ENCODE results near the gene RAB3A.

The RAB3A gene

DNA sequence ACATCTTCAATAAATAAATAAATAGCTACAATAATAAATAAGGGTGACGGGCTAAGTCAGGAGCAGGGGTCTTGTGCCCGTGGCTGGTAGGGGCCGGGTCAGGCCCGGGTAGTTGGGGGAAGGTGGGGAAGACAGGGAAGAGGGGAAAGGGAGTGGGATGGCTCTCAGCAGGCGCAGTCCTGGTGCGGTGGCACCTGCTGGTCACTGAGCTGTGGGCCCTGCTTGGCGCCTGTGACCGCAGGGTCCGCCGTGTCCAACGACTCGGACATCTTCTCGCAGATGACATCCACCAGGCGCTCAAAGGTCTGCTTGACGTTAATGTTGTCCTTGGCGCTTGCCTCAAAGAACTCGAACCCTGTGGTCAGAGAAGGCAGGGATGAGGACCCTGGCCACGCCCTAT, 6.5 kb downstream of the RAB3A start:
- no peak for DNase-seq (ENCODE audit: low read depth)

DNA sequence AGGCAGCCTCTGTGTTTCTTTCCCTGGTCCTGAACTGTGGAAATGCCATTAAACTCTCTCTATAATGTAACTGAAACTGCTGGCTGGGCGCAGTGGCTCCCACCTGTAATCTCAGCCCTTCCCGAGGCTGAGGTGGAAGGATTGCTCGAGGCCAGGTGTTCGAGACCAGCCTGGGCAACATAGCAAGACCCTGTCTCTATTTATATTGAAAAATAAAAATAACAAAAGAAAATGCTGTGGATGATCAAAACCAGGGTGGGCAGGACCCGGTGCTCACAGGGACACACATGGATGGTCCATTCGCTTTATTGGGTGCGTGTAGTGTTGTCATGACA, 7.4 kb downstream of the RAB3A start:
- no peak for DNase-seq (ENCODE audit: low read depth)

DNA sequence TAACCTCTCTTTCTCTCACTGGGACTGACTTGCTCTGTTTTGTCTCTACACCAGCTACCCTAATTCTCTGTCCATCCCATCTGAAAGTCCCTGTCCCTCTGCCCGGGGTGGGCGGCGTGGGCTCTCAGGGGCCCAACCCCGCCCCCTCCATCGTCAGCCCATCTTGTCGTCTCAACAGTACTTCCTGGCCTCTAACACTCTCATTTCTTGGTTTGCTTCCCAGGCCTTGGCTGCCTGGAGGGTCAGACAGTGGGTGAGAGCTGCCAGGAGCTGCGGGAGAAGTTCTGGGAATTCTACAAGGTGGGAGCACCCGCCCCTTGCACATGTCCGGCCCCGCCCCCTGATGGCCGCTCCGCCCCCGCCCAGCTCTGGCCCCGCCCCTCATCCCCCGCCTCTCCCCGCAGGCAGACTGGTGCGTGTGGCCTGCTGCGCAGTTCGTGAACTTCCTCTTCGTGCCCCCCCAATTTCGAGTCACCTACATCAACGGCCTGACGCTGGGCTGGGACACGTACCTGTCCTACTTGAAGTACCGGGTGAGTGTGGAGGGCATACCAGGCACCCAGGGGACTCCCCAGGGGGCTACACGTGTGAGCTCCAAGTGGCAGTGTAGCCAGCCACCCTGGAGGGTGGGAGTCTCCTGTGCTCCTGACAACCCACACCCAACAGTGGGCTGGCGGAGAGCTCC, 9.1 kb downstream of the RAB3A start:
- no peak for DNase-seq (ENCODE audit: low read depth)

DNA sequence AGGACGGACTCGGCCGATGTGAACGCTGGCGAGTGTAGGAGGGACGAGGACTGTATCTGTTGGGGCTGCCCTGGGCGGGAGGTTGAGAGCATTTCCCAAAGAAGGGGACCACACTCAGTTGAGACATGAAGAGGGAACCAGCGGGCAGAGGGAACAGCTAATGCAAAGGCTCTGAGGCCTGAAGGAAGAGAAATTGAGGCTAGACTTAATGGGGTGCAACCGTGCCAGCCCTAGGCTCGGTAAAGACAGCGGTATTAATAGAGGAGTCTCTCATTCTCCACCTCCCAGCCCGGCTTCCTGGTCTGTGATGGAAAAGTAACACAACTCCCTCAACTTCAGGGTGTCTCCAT, 9.7 kb downstream of the RAB3A start:
- DNase-seq (ENCODE audit: low read depth) = no peak

DNA sequence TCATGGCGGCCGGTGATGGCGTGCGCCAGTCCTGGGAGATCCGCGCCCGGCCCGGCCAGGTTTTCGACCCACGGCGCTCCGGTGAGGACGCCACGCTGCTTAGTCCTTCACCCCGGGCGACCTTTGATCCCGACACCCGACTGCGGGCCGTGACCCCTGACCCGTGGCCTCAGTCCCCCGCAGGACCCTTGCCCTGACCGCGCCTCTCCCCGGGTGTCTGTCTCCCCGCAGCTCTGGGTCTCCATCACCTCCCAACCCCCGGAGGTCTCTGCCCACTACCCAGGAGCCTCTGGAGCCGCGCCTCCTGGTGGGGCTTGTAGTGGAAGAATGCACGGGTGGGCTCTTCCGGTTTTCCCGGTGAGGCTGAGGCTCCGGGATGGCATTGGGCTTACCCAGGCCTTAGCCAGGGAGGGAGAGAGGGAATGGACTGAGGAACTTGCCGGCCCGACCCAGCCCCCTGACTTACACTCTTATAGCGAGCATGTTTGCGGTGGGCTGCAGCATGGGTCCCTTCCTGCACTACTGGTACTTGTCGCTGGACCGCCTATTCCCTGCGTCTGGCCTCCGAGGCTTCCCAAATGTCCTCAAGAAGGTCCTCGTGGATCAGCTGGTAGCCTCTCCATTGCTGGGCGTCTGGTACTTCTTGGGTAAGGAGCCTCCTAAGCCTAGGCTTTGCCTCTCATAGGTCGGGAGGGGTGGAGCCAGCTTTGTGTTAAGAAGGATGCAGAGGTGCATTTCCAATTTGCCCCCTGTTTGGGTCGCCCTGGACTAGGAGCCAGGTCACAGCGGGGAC, 10.3 kb downstream of the RAB3A start:
- DNase-seq (ENCODE audit: low read depth) = no peak

DNA sequence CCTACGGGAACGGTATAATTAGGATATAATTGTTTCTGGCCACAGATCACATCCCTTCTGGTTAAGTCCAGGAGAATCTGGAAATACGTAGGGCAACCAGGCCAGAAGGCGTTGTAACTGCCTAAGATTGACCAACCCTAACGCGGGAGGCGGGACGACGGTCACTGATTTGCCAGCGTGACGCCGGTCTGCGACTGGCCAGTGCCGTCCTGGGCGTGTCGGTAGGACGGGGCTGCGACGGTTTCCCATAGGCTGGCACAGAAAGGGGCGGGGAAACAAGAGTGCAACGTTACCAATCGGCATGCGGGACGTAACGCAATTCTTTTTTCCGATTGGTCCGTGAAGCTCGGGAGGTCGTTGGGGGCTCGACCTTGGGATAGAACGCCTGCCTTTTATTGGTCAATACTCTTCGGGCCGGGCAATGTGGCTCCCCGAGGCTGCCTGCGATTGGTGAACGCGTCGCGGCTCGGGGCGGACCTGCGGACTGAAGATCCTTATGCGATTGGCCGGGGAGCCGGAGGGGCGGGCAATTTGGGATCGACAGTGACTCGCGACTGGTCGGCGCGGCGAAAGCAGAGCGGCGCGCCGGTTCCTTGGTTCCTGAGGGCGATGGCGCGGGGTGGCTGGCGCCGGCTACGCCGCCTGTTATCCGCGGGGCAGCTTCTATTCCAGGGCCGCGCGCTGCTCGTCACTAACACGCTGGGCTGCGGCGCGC, 11.0 kb downstream of the RAB3A start, which contains the start of gene MPV17L2:
TSS of gene MPV17L2 (plus strand) at position 546 of the 715 bp plus-strand sequence. CDS start at position 610, 64 bp downstream.
- DNase-seq (ENCODE audit: low read depth) = peak; percentile 100

DNA sequence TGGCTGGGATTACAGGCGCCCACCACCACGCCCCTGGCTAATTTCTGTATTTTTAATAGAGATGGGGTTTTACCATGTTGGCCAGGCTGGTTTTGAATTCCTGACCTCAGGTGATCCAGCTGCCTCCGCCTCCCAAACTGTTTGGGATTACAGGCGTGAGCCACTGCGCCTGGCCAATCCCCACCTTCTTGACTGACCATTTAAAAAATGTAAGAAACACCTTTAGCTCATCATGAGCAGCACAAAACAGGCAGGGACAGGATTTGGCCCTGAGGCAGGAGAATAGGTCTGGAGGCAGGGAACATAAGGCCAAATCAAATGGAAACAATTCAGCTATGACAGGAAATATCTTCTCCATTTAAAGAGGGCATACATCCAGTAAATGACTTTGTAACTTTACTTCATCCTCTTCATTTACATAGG, 12.2 kb downstream of the RAB3A start:
- DNase-seq (ENCODE audit: low read depth) = no peak

DNA sequence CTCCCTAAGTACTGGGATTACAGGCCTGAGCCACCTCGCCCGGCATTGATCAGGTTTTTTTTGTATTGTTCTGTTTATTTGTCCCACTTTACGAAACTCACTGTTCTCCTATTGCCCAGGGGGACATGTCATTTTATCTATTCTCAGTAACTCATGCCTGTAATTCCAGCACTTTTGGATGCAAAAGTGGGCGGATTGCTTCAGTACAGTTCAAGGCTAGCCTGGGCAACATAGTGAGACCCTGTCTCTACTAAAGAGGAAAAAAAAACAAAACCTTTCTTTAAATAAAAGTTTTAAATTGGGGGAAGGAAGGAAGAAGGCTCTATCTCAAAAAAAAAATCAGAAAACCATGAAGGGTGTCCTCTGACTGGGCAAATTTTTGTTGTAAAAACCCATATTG, 13.6 kb downstream of the RAB3A start:
- DNase-seq (ENCODE audit: low read depth) = no peak

DNA sequence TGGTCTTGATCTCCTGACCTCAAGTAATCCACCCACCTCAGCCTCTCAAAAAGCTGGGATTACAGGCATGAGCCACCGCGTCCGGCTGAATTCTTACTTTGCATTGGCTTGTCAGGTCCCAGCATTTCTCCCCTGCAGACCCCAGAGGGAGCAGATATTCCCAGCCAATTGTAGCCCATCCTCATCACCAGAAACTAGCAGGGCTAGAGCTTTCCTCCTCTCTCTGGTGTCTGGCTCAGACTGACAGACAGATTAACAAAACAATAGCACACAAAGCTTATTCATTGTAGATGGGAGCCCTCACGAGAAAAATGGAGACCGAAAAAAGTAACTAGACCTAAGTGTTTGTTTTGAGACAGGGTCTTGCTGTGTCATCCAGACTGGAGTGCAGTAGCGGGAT, 18.3 kb downstream of the RAB3A start:
- DNase-seq (ENCODE audit: low read depth) = no peak

DNA sequence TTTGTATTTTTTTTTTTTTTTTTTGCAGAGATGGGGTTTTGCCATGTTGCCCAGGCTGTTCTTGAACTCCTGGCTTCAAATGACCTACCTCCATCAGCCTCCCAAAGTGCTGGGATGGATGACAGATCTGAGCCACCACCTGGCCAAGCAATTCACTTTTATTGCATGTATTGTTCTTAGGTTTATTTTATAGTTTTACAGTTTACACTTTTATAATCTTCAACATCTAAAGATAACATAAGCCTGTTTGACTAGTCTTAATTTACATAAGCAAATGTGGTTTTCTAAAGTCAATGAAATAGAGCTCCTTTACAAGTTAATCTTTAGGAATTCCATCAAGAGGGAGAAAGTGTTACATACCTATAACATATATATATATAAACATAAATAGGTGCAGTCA, 20.3 kb downstream of the RAB3A start:
- no peak for DNase-seq (ENCODE audit: low read depth)

DNA sequence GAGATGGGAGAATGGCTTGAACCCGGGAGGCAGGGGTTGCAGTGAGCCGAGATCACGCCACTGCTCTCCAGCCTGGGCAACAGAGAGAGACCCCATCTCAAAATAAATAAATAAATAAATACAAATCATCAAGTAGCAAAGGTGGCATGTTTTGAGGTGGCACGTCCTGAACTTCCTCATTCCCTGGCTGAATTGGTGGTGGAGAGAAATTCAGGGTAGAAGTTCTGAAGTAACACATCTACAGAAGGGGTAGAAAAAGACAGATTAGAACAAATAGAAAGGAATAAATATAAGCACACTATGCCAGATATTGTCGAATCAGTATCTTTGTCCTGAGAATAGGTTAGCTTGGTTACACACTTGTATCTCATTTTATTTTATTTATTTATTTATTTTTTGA, 23.9 kb downstream of the RAB3A start:
- no peak for DNase-seq (ENCODE audit: low read depth)

DNA sequence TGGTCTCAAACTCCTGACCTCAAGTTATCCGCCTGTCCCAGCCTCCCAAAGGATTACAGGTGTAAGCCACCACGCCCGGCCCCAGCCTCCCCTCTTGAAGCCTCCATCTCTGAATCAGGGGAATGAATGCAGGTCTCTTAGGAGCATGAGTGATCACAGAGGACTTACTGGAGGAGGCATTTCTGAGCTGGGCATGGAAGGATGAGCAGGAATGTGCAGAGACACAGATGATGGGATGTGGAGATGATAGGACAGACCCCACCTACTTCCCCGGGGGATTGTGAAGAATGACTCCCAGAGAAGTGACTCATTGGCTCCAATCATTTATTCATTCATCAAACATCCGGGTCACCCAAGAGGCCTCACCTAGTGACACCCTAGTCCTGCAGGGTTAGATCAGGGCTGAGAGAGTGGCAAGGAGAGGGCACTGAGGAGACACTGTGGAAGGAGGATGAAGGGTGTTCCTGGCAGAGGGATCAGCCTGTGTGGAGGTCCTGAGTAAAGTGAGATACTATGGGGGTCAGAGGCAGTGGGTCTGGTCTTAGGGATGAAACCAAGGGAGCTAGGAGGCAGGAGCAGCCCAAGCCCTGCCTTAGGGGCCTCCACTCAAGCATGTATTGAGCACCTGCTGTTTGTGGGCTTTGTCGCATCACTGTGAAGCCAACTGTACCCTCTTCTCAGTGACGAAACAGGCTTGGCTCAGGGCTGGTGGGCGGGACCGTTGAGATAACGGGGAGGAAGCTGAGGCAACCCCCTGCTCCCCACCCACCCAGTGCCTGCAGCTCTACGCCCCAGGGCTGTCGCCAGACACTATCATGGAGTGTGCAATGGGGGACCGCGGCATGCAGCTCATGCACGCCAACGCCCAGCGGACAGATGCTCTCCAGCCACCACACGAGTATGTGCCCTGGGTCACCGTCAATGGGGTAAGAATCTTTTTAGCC, 27.2 kb downstream of the RAB3A start:
- DNase-seq (ENCODE audit: low read depth) = no peak

DNA sequence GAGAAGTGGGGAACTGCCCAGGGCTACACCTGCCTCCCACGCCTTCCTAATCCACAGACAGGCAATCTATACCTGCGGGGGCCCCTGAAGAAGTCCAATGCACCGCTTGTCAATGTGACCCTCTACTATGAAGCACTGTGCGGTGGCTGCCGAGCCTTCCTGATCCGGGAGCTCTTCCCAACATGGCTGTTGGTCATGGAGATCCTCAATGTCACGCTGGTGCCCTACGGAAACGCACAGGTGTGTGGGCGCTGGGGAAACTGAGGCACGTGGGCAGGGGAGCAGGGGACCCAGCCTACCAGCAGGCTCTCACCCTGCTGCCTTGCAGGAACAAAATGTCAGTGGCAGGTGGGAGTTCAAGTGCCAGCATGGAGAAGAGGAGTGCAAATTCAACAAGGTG, 28.9 kb downstream of the RAB3A start:
- DNase-seq (ENCODE audit: low read depth) = no peak

DNA sequence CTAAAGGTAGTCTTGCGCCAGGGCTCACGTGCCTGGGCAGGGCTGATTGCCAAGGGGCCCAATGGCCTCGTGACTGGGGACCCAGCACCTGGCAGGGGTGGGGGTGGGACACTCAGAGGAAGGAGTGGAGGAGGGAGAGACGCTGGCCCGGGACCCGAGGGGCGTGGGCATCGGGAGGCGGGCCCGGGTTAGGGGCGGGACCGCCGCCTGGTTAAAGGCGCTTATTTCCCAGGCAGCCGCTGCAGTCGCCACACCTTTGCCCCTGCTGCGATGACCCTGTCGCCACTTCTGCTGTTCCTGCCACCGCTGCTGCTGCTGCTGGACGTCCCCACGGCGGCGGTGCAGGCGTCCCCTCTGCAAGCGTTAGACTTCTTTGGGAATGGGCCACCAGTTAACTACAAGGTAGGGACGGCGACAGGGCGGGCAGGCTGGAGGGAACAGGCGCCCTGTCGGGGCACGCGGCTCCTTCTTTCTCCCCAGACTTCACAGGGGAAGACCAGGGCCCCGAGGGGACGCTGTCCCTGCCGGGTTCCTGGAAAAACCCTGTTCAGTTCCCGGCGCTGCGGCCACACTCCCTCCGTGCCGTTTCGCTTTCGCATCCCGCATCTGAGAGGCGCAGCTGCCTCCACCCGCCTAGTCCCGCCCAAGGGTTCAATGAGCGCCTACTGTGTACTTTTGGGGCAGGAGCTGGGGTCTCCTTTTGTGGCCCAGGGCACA, 30.1 kb downstream of the RAB3A start, which contains the start of gene IFI30:
TSS of gene IFI30 (plus strand) at position 242 of the 717 bp plus-strand sequence. CDS start at position 271, 29 bp downstream.
- DNase-seq (ENCODE audit: low read depth) = no peak

DNA sequence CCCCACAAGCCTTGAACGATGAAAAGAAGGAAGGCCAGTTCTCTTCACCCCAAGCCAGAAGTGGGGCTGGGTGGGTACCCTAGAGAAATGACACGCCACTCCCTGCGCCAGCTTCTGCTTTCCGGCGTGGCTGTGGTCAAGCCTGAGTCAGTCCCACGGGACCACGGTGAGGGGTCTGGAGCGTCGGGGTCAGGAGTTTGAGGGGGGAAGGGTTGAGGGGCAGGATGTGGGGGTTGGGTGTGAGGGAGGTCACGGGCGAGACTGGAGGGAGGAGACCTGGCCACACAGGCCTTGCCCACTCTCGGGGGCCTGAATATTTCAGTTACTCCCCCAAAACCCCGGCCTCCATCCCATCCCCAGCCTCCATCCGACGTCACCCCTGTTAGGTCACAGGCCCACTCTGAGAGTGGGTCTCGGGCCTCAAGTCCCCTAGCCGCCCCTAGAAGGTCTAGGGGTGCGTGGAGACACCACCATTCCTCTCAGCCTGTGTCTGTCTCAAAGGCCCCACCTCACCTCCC, 30.7 kb downstream of the RAB3A start:
- no peak for DNase-seq (ENCODE audit: low read depth)

DNA sequence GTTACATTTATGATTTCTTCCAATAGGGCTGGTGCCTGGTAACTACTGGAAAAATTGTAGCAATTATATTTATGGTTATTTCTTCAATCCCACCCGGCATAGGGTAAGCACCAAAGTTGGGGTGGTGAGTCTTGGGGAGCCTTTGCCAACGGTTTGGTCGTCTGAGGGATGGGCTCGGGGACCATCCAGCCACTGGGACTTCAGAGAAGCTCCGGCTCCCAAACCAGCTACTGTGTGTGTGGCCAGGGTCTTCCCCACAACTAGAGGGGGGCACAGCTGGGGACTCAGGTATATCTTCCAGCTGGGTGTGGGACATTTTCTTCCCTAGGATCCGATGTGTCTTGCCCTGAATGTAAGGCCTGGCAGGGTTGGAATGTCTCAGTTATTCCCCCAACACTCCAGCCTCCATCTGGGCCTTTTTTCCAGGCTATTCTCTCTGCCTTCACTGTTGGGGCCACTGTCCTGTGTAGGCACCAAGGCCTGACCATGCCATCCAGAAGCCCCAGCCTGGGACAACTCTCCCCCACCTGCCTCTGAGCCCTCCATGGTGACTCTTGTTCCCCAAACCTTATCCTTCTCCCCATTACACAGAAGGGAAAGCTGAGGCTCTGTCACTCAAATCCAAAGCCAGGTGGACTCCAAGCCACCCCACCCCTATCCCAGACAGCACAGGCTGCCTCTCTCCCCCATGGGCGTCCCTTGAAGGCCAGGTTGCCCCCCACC, 31.4 kb downstream of the RAB3A start:
- DNase-seq (ENCODE audit: low read depth) = no peak

DNA sequence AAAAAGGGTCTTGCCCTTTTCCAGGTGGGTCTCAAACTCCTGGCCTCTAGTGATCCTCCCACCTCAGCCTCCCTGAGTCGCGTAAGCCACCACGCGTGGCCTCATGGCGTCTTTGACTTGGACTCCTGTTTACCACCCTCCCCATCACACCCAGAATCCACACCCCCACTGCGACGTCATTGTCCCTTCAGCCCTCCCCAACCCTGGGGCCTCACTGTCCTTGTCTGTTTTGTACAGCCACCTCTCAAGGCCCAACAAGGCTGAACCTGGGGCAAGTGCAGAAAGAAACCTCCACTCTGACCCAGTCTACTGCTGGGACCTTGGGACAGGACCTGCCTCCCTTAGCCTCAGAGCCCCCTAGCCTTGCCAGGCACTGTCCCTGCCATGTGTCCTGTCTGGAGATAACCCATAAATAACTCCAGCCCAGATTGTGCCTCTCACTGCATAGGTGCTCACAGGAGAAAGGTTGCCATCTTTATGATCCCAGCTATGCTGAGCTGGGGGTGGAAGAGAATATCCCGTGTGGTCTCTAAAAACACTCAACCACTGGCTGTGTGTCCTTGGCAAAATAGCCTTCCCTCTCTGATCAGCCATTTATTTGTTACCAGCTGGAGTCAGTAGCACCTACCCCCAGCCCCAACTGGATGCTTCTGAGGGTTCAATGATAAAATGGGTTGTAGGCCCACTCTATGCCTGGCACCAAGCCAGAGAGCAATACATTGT, 32.1 kb downstream of the RAB3A start:
- no peak for DNase-seq (ENCODE audit: low read depth)

DNA sequence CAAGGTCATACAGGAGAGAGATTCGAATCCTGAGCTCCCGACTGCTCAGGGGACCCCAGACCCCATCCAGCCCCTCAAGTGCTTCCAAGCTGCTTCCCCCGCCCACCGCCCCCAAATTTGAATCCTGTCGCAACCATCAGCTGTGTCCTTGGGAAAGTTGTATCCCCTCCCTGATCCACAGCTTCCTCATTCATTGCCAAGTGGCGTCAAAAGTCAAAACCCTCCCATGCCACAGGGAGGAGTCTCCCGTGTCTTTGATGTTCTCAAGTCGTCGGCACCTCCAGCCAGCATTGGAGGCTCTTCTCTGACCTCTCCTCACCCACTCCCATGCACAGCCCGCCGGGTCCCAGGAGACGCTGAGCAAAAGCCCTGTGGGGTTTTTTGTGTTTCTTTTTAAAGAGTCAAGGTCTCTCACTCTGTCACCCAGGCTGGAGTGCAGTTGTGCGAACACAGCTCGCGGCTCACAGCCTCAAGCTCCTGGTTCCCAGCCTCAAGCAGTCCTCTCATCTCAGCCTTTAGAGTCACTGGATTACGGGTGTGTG, 33.1 kb downstream of the RAB3A start:
- DNase-seq (ENCODE audit: low read depth) = no peak

DNA sequence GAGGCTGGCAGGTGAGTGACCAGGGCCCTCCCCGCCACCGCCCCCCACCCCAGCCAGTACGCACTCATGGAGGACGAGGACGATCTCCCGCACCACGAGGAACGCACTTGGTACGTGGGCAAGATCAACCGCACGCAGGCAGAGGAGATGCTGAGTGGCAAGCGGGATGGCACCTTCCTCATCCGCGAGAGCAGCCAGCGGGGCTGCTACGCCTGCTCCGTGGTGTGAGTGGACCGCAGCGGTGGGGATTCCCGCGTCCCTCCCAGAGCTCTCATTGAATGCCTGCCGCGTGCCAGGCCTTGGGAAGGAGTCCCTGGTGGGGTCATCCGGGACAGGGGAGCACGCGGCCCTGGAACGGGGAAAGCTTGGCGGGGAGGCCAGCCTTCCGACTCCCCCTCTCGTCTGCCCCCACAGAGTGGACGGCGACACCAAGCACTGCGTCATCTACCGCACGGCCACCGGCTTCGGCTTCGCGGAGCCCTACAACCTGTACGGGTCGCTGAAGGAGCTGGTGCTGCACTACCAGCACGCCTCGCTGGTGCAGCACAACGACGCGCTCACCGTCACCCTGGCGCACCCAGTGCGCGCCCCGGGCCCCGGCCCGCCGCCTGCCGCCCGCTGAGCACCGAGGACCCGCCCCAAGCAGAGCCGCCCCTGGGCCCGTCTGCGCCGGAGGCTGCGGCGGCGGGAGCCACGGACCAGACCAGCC, 35.0 kb downstream of the RAB3A start:
- no peak for DNase-seq (ENCODE audit: low read depth)

Data from GM04503 (cell line).